AG09309 (cell line): ENCODE results near the gene SSX2.
"Not testable (repeated sequence)": the region's sequence is repeated elsewhere in the genome, so short reads cannot be mapped to it uniquely, and the experiment has no call there.

ENCODE experiments used
- DNase-seq: peaks from one replicate; pipeline ENCODE4 v3.0.0-alpha.2; 2010; ENCODE audit warnings: low read depth
- H3K4me3 ChIP-seq: 2 replicates; pipeline ENCODE4 v1.5.1; 2011; ENCODE audit warnings: mild to moderate bottlenecking, low read depth, low read length, moderate library complexity; ENCODE audit not compliant: control insufficient read depth

Gene SSX2, protein sequence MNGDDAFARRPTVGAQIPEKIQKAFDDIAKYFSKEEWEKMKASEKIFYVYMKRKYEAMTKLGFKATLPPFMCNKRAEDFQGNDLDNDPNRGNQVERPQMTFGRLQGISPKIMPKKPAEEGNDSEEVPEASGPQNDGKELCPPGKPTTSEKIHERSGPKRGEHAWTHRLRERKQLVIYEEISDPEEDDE

DNA sequence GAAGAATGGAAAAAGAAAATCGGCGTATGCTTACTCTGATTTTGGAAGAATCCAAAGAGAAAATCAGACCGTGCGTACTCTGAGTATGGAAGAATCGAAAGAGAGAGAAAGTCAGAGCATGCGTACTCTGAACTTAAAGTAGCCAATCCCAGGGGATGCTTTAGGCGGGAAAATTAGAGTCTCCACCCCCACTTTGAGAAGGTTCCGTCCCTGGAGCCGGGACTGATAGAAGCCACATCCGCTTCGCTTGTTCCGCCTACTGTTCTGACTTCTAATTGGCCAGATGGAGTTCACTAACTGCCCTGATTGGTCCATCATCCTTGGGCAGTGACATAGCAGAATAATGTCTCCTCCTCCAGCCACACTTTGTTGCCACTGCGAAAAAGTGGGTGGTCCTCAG, at the start of gene SSX2:
Gene SSX2 (minus strand): TSS at position 101 of the 400 bp plus-strand sequence. CDS start 1,429 bp downstream, outside the sequence.
- H3K4me3 ChIP-seq, DNase-seq: not testable (repeated sequence)

DNA sequence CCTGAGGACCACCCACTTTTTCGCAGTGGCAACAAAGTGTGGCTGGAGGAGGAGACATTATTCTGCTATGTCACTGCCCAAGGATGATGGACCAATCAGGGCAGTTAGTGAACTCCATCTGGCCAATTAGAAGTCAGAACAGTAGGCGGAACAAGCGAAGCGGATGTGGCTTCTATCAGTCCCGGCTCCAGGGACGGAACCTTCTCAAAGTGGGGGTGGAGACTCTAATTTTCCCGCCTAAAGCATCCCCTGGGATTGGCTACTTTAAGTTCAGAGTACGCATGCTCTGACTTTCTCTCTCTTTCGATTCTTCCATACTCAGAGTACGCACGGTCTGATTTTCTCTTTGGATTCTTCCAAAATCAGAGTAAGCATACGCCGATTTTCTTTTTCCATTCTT, 44.0 kb upstream of the SSX2 start, which contains the start of gene SSX2B:
Gene SSX2B (plus strand): TSS at position 301 of the 400 bp plus-strand sequence. CDS start 1,429 bp downstream, outside the sequence.
- DNase-seq, H3K4me3 ChIP-seq: not testable (repeated sequence)

DNA sequence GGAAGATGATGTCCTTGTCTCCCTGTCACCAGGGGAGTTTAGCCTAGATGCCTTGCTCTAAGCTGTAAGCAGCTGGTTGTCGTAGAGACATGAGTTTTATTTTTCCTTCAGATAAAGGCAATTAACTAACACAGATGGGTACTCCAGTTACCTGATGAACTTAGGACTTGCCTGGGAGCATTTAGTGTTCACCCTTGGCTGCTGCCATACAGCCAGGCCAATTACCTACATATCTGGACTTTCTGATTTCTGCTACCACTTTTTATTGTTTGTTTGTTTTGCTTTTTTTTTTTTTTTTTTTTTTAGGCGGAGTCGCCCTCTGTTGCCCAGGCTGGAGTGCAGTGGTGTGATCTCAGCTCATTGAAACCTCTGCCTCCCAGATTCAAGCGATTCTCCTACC, 14.9 kb downstream of the SSX2 start:
- not testable (repeated sequence) for DNase-seq, H3K4me3 ChIP-seq

DNA sequence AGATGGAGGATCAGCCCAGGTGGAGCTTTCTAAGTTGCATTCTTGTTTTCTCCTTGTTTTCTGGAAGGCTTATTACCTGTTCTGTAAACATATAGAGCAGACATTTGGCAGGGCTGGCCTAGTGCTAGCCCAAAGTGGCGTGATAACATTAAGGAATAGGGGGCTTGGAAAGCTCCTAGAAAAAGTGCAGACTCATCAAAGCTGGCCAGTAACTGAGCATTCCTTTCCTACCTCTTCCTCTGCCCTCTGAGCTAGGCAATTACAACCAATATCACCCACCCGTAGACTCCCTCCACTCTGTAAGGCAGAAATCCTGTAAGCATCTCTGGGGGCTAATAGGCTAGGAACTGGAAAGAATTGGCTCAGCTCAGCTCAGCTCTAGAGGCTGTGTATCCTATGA, 44.8 kb downstream of the SSX2 start:
- DNase-seq, H3K4me3 ChIP-seq: not testable (repeated sequence)

DNA sequence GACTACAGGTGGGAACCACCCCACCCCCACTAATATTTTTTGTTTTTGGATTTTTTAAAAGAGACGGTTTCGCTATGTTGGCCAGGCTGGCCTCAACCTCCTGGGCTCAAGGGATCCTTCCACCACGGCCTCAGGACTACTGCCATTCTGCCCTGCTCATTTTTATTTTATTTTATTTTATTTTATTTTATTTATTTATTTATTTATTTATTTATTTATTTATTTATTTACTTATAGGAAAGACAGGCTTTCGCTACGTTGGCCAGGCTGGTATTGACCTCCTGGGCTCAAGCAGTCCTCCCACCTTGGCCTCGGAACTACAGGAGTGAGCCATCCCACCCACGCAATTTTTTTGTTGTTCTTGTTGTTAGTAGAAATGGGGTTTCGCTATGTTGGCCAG, 51.5 kb downstream of the SSX2 start:
- DNase-seq, H3K4me3 ChIP-seq: not testable (repeated sequence)

DNA sequence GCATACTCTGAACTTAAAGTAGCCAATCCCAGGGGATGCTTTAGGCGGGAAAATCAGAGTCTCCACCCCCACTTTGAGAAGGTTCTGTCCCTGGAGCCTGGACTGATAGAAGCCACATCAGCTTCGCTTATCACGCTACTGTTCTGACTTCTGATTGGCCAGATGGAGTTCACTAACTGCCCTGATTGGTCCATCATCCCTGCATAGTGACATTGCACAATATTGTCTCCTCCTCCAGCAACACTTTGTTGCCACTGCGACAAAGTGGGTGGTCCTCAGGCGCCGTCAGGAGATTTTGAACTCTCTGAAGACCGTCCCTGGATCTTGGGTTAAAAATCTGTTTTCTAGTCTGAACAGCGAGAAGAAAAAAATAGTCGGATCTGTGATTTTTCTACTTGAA, 52.2 kb downstream of the SSX2 start, which contains the start of gene SSX7:
Gene SSX7 (minus strand): TSS at position 101 of the 400 bp plus-strand sequence. CDS start 1,428 bp downstream, outside the sequence.
- not testable (repeated sequence) for H3K4me3 ChIP-seq, DNase-seq

DNA sequence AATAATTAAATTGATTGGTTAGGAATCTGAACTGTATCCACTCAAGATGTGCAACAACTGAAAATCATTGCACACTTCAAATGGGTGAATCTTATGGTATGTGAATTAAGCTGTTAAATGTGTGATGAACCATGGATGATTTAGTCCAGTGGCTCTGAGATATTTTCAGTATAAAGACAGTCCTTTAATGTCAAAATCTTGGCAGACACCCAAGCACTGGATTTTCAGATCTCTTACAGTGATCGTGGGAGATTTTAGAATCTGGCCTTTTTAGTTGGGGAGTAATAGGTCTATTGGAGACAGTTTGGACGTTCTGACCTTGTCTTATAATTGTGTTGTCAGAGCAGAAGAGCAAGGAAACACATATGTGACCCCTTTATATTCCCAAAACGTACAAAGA, 56.3 kb downstream of the SSX2 start:
- not testable (repeated sequence) for DNase-seq

DNA sequence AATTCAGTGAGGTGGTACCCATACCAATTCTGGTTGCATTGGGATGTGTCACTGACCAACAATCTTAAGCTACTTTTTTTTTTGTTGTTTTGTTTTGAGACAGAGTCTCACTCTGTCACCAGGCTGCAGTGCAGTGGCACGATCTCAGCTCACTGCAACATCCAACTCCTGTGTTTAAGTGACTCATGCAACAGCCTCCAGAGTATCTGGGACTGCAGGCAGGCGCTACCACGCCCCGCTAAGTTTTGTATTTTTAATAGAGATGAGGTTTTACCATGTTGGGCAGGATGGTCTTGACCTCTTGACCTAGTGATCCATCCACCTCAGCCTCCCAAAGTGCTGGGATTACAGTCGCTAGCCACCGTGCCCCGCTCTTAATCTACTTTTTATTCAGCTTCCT, 58.0 kb downstream of the SSX2 start:
- not testable (repeated sequence) for H3K4me3 ChIP-seq, DNase-seq

More for the DNA sequence above, 56.3 kb downstream of the SSX2 start:
- not testable (repeated sequence) for H3K4me3 ChIP-seq
